ENCODE data around the gene RAB3IP. TPM values are rescaled to one million over a fixed set of nuclear protein-coding genes. Genes with fewer than 3 reads are reported as not detected.

The RAB3IP gene
- total RNA-seq, 4 donors from 2014 or later = 24.1 to 38.4 (median 36.3) TPM

- H3K27me3 ChIP-seq = no peaks in the 10 kb centered on the region
- in situ Hi-C loops (cut with MboI; ENCODE audit: low pct_ligation_motif_present in 1 of 4, low pct_unique_long_range_greater_than_20kb in 1 of 4, low sequenced_read_pairs in 3 of 4) = no loop called here
- no peak within 1 kb of the TSS for H3K4me3 ChIP-seq
- no peak within 1 kb of the TSS for H3K27ac ChIP-seq
- 67% methylated on average over 5 of the region's 5 CpGs for WGBS, 2 donors (ENCODE audit: low coverage in 1 of 2)
- TF ChIP-seq POLR2A (IDR thresholded peaks at IDR 0.05) (no peak), POLR2AphosphoS5 (IDR thresholded peaks at IDR 0.05) (no peak), EP300 (IDR thresholded peaks at IDR 0.05; ENCODE audit: low read depth) (no peak)
- H3K36me3 ChIP-seq = no peaks in the 10 kb centered on the region
- H3K9me3 ChIP-seq = no peaks in the 10 kb centered on the region
- DNase-seq = no peak
- intact Hi-C loops (cut with DNase I; ENCODE audit: low total_unique reads) = loop anchor here (5.0 kb wide), 1 partner anchor 157 kb away; no protein-coding TSS in a partner anchor
- peaks cover 0 to 9% (median 4%) of the 10 kb centered on the region in 4 donors for H3K4me1 ChIP-seq
Measured at GRCh38 chr12:69824966-69825560, 86.4 kb downstream of the RAB3IP start, which contains the start of gene MYRFL. MYRFL (plus strand) TSS chr12:69825227; CDS start chr12:69825518, 291 bp downstream.

GRCh38 chr12:69828897-69829296 is 90.2 kb downstream of the RAB3IP start:
- DNase-seq = no peak
- Histone ChIP-seq H3K27me3 (no peaks in the 10 kb centered on the region), H3K36me3 (no peaks in the 10 kb centered on the region), H3K27ac (no peak overlapping the region), H3K9me3 (no peaks in the 10 kb centered on the region), H3K4me1 (peaks cover 0 to 7% (median 2%) of the 10 kb centered on the region in 4 donors), H3K4me3 (no peak overlapping the region)
- 72 to 78% methylated on average over 5 of the region's 5 CpGs for WGBS, 2 donors (ENCODE audit: low coverage in 1 of 2)
- intact Hi-C loops (cut with DNase I; ENCODE audit: low total_unique reads) (loop anchor here (5.0 kb wide), 1 partner anchor 153 kb away; no protein-coding TSS in a partner anchor), in situ Hi-C loops (cut with MboI; ENCODE audit: low pct_ligation_motif_present in 1 of 4, low pct_unique_long_range_greater_than_20kb in 1 of 4, low sequenced_read_pairs in 3 of 4) (no loop called here)
- no peak for TF ChIP-seq CTCF (IDR thresholded peaks at IDR 0.05)
- TF ChIP-seq EP300 (IDR thresholded peaks at IDR 0.05; ENCODE audit: low read depth) = no peak
- no peak for TF ChIP-seq POLR2A (IDR thresholded peaks at IDR 0.05)
- no peak for TF ChIP-seq POLR2AphosphoS5 (IDR thresholded peaks at IDR 0.05)

- TF ChIP-seq POLR2AphosphoS5 (IDR thresholded peaks at IDR 0.05) (no peak), POLR2A (IDR thresholded peaks at IDR 0.05) (no peak), CTCF (IDR thresholded peaks at IDR 0.05) (no peak), EP300 (IDR thresholded peaks at IDR 0.05; ENCODE audit: low read depth) (no peak)
- Histone ChIP-seq H3K27ac (no peak overlapping the region), H3K36me3 (no peaks in the 10 kb centered on the region), H3K9me3 (no peaks in the 10 kb centered on the region), H3K4me3 (no peak overlapping the region), H3K4me1 (peaks cover 0 to 18% (median 4%) of the 10 kb centered on the region in 4 donors), H3K27me3 (no peaks in the 10 kb centered on the region)
- in situ Hi-C loops (cut with MboI; ENCODE audit: low pct_ligation_motif_present in 1 of 4, low pct_unique_long_range_greater_than_20kb in 1 of 4, low sequenced_read_pairs in 3 of 4) (no loop called here), intact Hi-C loops (cut with DNase I; ENCODE audit: low total_unique reads) (no loop called here)
- 33 to 83% methylated on average over 1 to 2 of the region's 2 CpGs for whole genome bisulfite sequencing, 2 donors (ENCODE audit: low coverage in 1 of 2)
- DNase-seq = no peak
Measured at GRCh38 chr12:69833696-69834095, 95.0 kb downstream of the RAB3IP start.

GRCh38 chr12:69834147-69834546 is 95.5 kb downstream of the RAB3IP start:
- WGBS, 2 donors (ENCODE audit: low coverage in 1 of 2) = 56 to 77% methylated on average over 2 of the region's 2 CpGs
- in situ Hi-C loops (cut with MboI; ENCODE audit: low pct_ligation_motif_present in 1 of 4, low pct_unique_long_range_greater_than_20kb in 1 of 4, low sequenced_read_pairs in 3 of 4) (no loop called here), intact Hi-C loops (cut with DNase I; ENCODE audit: low total_unique reads) (no loop called here)
- Histone ChIP-seq H3K36me3 (no peaks in the 10 kb centered on the region), H3K27ac (no peak overlapping the region), H3K9me3 (no peaks in the 10 kb centered on the region), H3K4me1 (peaks cover 0 to 18% (median 4%) of the 10 kb centered on the region in 4 donors), H3K27me3 (no peaks in the 10 kb centered on the region), H3K4me3 (no peak overlapping the region)
- TF ChIP-seq POLR2AphosphoS5 (IDR thresholded peaks at IDR 0.05) (no peak), POLR2A (IDR thresholded peaks at IDR 0.05) (no peak), EP300 (IDR thresholded peaks at IDR 0.05; ENCODE audit: low read depth) (no peak), CTCF (IDR thresholded peaks at IDR 0.05) (no peak)
- no peak for DNase-seq
